Skin of body (tissue), 2 donors: Measurements from ENCODE around the gene PRELID1. TPM values are rescaled to one million over a fixed set of nuclear protein-coding genes. Genes with fewer than 3 reads are reported as not detected.
A peak's percentile ranks its signal among the peaks of the same experiment; 100 is the strongest.
"Not testable (repeated sequence)": the region's sequence is repeated elsewhere in the genome, so short reads cannot be mapped to it uniquely, and the experiment has no call there.

Source experiments
- DNase-seq: peaks from one replicate; lab custom pipeline; 2025; lab: John Stamatoyannopoulos, UW
- total RNA-seq: library from RNA; depleted of rRNA; stranded (reverse); fragments of >200 nt; gene quantifications from one replicate; pipeline ENCODE4 v1.2.3, GENCODE V29; 2014

The PRELID1 gene, protein sequence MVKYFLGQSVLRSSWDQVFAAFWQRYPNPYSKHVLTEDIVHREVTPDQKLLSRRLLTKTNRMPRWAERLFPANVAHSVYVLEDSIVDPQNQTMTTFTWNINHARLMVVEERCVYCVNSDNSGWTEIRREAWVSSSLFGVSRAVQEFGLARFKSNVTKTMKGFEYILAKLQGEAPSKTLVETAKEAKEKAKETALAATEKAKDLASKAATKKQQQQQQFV
- 42.8 TPM for total RNA-seq

- DNase-seq = peak; percentile 73
These were observed at the start of gene PRELID1, which contains the start of gene RAB24 for GRCh38 chr5:177303121-177303924. Gene PRELID1, plus strand, starts transcription at chr5:177303799. Its CDS starts 187 bp downstream, at chr5:177303986. Gene RAB24, minus strand, starts transcription at chr5:177303719. Its CDS starts 431 bp downstream, at chr5:177303288.

GRCh38 chr5:177256296-177256695 lies 47.3 kb upstream of the PRELID1 start:
- DNase-seq = no peak

GRCh38 chr5:177258711-177259110 lies 44.9 kb upstream of the PRELID1 start:
- DNase-seq = not testable (repeated sequence)

DNA sequence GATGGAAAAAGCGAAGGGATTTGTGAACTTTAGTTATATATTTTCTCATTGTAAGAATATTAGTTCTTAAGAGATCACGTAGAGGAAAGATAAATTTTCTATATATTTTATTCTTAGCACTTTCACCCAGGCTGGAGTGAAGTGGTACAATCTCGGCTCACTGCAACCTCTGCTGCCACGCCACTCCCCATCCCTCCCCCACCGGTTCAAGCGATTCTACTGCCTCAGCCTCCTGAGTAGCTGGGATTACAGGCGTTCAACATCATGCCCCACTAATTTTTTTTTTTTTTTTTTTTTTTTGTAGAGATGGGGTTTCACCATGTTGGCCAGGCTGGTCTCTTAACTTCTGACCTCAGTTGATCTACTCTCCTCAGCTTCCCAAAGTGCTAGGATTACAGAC lies 42.6 kb upstream of the PRELID1 start:
- DNase-seq = no peak

DNA sequence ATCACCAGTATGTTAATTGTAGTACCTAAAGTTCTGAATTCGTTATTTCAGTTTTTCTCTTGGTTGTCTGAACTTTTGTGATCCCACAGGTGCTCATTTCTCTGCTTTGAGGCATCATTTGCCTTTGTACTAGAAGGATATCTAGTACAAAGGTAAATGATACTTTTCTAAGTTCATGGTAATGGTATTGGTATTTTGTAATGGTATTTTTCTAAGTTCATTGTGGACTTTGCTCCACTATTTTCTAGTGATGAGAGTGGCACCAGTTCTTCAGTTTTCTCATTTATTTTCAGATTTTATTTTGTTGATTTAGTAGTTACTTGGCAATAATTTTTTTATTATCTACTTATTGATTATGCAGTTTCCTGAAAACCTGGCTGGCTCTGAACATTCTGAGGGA lies 42.1 kb upstream of the PRELID1 start:
- no peak for DNase-seq

DNA sequence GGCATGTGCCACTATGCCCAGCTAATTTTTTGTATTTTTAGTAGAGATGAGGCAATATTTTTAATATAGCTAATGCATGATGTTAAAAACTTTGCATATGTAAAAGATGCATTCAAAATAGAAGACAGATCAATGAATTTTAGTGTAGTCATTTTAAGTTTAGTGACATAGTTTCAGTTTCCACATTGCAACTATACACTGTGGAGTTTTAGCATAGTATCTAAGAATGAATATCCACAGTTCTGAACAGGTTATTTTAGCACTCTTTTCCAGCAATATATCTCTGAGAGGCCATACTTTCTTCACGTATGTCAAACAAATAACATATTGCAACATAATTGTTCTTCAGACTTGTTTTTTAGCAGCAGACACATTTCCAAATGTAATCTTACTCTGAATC lies 39.4 kb upstream of the PRELID1 start:
- no peak for DNase-seq

GRCh38 chr5:177265395-177265794 lies 38.2 kb upstream of the PRELID1 start:
- no peak for DNase-seq

DNA sequence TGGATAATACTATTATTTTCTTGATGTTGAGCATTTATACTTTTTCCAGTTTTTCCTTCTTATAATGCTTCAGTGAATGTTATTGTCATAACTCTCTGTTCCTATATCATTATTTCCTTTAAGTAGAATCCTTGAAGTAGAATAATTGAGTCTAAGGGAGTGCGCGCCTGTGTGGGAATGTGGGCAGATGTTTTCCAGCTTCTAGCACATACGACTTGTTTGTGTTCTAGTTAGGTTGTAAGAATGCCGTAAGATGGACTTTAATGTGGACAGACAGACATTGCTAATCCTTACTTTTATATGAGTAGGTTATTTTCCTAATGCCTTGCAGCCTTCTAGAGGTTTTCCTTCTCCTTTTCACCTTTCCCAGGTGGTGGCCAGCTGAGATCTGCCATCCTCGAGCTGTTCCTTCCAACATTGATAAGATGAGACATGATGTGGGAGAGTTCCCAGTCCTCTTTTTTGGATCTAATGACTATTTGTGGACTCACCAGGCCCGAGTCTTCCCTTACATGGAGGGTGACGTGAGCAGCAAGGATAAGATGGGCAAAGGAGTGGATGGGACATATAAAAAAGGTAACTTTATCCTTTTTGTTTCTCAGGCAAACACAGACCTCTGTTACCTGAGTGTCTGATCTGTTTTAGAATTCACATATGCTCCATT lies 34.2 kb upstream of the PRELID1 start:
- DNase-seq = no peak

GRCh38 chr5:177269976-177270375 lies 33.6 kb upstream of the PRELID1 start:
- no peak for DNase-seq

DNA sequence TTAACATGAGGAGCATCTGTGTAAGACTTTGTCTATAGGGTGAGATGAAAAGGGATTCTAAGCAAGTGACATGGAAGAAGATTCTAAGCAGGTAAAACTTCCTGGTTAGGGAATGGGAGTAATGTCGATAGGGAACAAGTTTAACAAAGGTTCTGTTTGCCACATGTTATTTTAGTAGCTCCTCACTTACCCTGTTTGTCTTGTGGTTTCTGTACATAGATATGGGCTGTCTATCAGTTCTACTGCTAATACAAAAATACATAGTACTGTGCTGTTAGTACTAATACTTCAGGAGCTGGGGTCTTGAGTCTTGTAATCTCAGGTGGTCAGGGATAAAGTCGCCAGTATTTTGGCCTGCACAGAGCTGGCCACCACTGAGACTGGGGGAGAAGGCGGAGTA lies 32.9 kb upstream of the PRELID1 start:
- DNase-seq = no peak

DNA sequence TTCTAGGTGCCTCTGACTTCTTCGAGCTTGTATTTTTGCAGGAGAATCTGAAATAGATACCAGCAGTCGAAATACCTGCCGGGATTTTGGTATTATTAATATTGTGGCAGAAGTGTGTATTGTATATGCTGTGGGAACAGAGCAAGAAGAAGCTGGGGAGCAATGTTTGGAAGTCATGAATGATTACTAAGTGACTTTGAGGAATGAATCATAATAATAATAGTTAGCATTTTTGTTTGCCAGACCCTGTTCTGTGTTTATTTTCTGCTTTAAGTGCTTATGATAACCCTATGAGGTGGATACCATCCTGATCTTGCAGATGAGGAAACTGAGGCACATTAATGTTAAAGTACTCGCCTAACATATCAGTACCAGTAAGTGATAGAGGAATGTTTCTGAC lies 32.5 kb upstream of the PRELID1 start:
- no peak for DNase-seq

DNA sequence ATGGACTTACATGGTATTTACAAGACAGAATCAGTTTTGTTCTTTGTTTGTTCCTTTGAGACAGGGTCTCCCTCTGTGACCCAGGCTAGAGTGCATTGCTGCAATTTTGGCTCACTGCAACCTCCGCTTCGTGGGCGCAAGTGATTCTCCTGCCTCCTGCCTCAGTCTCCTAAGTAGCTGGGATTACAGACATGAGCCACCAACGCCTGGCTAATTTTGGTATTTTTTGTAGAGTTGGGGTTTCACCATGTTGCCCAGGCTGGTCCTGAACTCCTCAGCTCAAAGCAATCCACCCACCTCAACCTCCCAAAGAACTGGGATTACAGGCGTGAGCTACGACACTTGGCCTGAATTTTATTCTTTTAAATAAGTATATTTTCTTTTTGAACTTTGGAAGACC lies 27.7 kb upstream of the PRELID1 start:
- DNase-seq = no peak

DNA sequence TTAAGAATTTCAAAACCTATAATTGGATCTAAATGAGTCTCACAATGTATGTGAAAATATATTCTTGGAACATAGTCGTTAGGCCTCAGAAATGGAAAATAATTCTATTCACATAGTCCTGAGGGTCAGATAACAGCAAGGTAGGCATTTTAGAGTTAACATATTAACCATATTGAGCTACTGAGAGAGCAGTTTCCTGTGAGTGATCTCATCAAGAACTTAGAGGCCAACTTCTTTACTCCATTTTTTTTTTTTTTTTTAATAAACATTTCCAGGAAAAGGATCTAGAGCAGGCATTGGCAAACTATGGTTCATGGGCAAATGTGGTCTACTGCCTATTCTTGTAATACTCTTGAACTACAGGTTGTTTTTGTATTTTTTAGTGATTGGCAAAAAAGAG lies 26.7 kb upstream of the PRELID1 start:
- DNase-seq = no peak

- DNase-seq = no peak
These were observed 15.4 kb upstream of the PRELID1 start for GRCh38 chr5:177288191-177288590.

- no peak for DNase-seq
These were observed 12.6 kb upstream of the PRELID1 start for GRCh38 chr5:177290816-177291596.

DNA sequence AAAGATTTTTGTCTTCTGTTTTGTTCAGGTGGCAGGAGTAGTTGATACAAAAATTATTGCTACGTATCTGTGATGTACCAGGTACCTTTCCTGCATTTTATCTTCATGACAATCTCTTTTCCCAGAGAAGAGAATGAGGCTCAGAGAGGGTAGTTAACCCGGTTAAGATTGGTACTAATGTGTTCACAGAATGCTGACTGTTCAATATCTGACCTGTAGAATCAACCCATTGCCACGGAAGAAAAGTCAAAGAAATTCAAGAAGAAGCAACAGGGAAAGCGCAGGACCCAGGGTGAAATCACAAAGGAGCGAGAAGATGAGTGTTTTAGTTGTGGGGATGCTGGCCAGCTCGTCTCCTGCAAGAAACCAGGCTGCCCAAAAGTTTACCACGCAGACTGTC lies 11.9 kb upstream of the PRELID1 start:
- DNase-seq = no peak

DNA sequence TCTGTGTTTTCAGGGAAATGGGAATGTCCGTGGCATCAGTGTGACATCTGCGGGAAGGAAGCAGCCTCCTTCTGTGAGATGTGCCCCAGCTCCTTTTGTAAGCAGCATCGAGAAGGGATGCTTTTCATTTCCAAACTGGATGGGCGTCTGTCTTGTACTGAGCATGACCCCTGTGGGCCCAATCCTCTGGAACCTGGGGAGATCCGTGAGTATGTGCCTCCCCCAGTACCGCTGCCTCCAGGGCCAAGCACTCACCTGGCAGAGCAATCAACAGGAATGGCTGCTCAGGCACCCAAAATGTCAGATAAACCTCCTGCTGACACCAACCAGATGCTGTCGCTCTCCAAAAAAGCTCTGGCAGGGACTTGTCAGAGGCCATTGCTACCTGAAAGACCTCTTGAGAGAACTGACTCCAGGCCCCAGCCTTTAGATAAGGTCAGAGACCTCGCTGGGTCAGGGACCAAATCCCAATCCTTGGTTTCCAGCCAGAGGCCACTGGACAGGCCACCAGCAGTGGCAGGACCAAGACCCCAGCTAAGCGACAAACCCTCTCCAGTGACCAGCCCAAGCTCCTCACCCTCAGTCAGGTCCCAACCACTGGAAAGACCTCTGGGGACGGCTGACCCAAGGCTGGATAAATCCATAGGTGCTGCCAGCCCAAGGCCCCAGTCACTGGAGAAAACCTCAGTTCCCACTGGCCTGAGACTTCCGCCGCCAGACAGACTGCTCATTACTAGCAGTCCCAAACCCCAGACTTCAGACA lies 9.6 kb upstream of the PRELID1 start:
- DNase-seq = no peak

- DNase-seq = no peak
These were observed 9.0 kb upstream of the PRELID1 start for GRCh38 chr5:177294632-177295031.

DNA sequence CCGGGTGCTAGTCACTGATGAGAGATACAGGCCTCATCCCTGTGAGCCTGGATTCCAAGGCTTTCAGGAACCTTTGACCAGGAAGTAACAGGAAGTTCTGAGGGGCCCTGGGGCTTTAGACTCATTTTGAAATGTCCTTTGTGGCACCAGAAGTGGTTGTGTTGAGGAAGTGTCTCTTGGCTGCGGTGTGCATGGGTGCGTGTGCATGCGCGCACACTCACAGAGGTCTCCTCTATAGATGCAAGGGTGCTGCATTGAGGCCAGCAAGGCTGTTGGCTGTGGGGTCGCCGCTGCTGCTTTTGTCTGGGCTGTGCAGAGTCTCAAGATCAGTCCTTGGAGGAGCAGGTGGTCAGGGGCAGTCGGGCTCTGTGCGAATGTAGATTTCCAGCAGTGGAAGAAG lies 7.7 kb upstream of the PRELID1 start:
- no peak for DNase-seq

GRCh38 chr5:177296581-177296980 lies 7.0 kb upstream of the PRELID1 start:
- no peak for DNase-seq

GRCh38 chr5:177297922-177298321 lies 5.7 kb upstream of the PRELID1 start:
- DNase-seq = no peak
